K562 (cell line): ENCODE measurements around the gene REEP2. TPM values are rescaled to one million over a fixed set of nuclear protein-coding genes. Genes with fewer than 3 reads are reported as not detected.
A peak's percentile ranks its signal among the peaks of the same experiment; 100 is the strongest.

Source experiments
- CSDE1 ChIP-seq, 2 experiments: fragments of 450-650 bp; IDR thresholded peaks; 2 replicates each; pipeline ENCODE4 v1.6.1; 2016; ENCODE audit warnings: mild to moderate bottlenecking in 1 of 2
- GATAD2B ChIP-seq: fragments of 450-650 bp; IDR thresholded peaks from 2 replicates; pipeline ENCODE4 v1.6.1; 2017; ENCODE audit warnings: mild to moderate bottlenecking, borderline replicate concordance
- ILF3 ChIP-seq: fragments of 450-650 bp; IDR thresholded peaks from 2 replicates; pipeline ENCODE4 v1.6.1; 2018; ENCODE audit warnings: antibody characterized with exemption, mild to moderate bottlenecking, moderate library complexity, borderline replicate concordance
- MEF2A ChIP-seq: IDR thresholded peaks from 2 replicates; pipeline ENCODE4 v1.6.1; 2011; ENCODE audit warnings: low read depth, mild to moderate bottlenecking, low read length, moderate library complexity; ENCODE audit not compliant: control insufficient read depth
- NFIC ChIP-seq: fragments of 450-650 bp; IDR thresholded peaks from 2 replicates; pipeline ENCODE4 v1.6.1; 2017; ENCODE audit warnings: mild to moderate bottlenecking, inconsistent platforms
- NR2C1 ChIP-seq, 2 experiments: fragments of 450-650 bp; IDR thresholded peaks; 2 replicates each; pipeline ENCODE4 v1.6.1; 2017; ENCODE audit warnings: mild to moderate bottlenecking in 2 of 2, antibody characterized with exemption in 1 of 2, inconsistent platforms in 1 of 2, missing compliant biosample characterization in 1 of 2, missing genetic modification characterization in 1 of 2
- POLR2AphosphoS2 ChIP-seq: IDR thresholded peaks from 2 replicates; pipeline ENCODE4 v1.6.1; 2012; ENCODE audit warnings: low read length, improper control_type of control experiment
- POLR2H ChIP-seq: IDR thresholded peaks from 2 replicates; pipeline ENCODE4 v1.6.1; 2016; ENCODE audit warnings: missing genetic modification characterization, low read depth, mild to moderate bottlenecking, control low read depth, missing compliant biosample characterization, moderate library complexity
- PTBP1 ChIP-seq: fragments of 200-400 bp; formaldehyde crosslinking; IDR thresholded peaks from 2 replicates; pipeline ENCODE4 v1.6.1; 2017; ENCODE audit warnings: low read depth, low read length
- RBFOX2 ChIP-seq: fragments of 200-400 bp; formaldehyde crosslinking; IDR thresholded peaks from 2 replicates; pipeline ENCODE4 v1.6.1; 2017; ENCODE audit warnings: low read depth, mild to moderate bottlenecking, low read length, moderate library complexity
- RBM14 ChIP-seq: fragments of 200-400 bp; formaldehyde crosslinking; IDR thresholded peaks from 2 replicates; pipeline ENCODE4 v1.6.1; 2018; ENCODE audit warnings: low read depth, mild to moderate bottlenecking, low read length, moderate library complexity, borderline replicate concordance; ENCODE audit not compliant: insufficient read depth
- SLC30A9 ChIP-seq: fragments of 250-450 bp; sonication (Bioruptor Pico); IDR thresholded peaks from 2 replicates; pipeline ENCODE4 v1.8.0; 2022; ENCODE audit warnings: mild to moderate bottlenecking, moderate library complexity
- SMAD2 ChIP-seq: fragments of 150-350 bp; IDR thresholded peaks from 2 replicates; pipeline ENCODE4 v1.6.1; 2014; ENCODE audit warnings: low read depth, mild to moderate bottlenecking, low read length
- SRSF7 ChIP-seq: fragments of 200-400 bp; formaldehyde crosslinking; optimal IDR thresholded peaks from 2 replicates; pipeline ENCODE3; 2017; ENCODE audit warnings: mild to moderate bottlenecking, low read depth, low read length
- TBP ChIP-seq: optimal IDR thresholded peaks from 2 replicates; pipeline ENCODE3; 2011; ENCODE audit warnings: low read depth, low read length, improper control_type of control experiment
- YY1 ChIP-seq, 3 experiments: IDR thresholded peaks; 2 replicates each; pipeline ENCODE4 v1.6.1; 2011; ENCODE audit warnings: low read length in 2 of 3, mild to moderate bottlenecking in 2 of 3, moderate library complexity in 2 of 3, borderline replicate concordance in 1 of 3, control low read depth in 1 of 3, low read depth in 1 of 3; ENCODE audit not compliant: insufficient read depth in 3 of 3, insufficient replicate concordance in 2 of 3, control insufficient read depth in 1 of 3, insufficient read length in 1 of 3; ENCODE audit errors: extremely low read depth in 1 of 3
- ZBED1 ChIP-seq: IDR thresholded peaks from 2 replicates; pipeline ENCODE4 v1.6.1; 2014
- ZNF695 ChIP-seq: fragments of 450-650 bp; formaldehyde crosslinking; IDR thresholded peaks from 2 replicates; pipeline ENCODE4 v1.4.0; 2020; ENCODE audit warnings: mild to moderate bottlenecking, moderate library complexity
- polyA plus RNA-seq, 8 experiments: library from polyadenylated mRNA; depleted of rRNA in 4 of 8; stranded (reverse) in 5 of 8; unstranded in 3 of 8; fragments of >200 nt; fragmentation: Nextera tagmentation in 2 of 8; fragmentation: Illumina TruSeq in 1 of 8; extraction: Ambion mirVana in 2 of 8; extraction: Trizol in 1 of 8; gene quantifications; 2 replicates each; pipeline versions ENCODE4 v1.2.1 to v1.2.3, GENCODE V29; 2011 to 2014; ENCODE audit warnings: inconsistent platforms in 1 of 8, missing spikeins in 1 of 8
- total RNA-seq, 7 experiments: library from RNA; depleted of rRNA in 6 of 7; stranded (reverse); fragments of >200 nt in 6 of 7; fragmentation: Illumina TruSeq in 2 of 7; extraction: Trizol in 2 of 7; gene quantifications; 2 replicates each; pipeline versions ENCODE4 v1.2.1 to v1.2.3, GENCODE V29; 2011 to 2021; ENCODE audit warnings: low replicate concordance in 1 of 7
- TF ChIP-seq, protein P1 (sequence below), 2 experiments: fragments of 450-650 bp; IDR thresholded peaks; 2 replicates each; pipeline ENCODE4 v1.6.1; 2016
- TF ChIP-seq, protein P2 (sequence below): fragments of 250-450 bp; sonication (Bioruptor Pico); IDR thresholded peaks from 2 replicates; pipeline ENCODE4 v1.8.0; 2022; ENCODE audit warnings: inconsistent platforms
- TF ChIP-seq, protein P3 (sequence below): sonication (generic); formaldehyde crosslinking; IDR thresholded peaks from 2 replicates; pipeline ENCODE4 v1.8.0; 2022; ENCODE audit warnings: mild to moderate bottlenecking, missing genetic modification reagents

The REEP2 gene
- total and polyA plus RNA-seq, 9 of the 15 experiments (the other 6 are each of a cell fraction or from before 2014, with no cell fraction given), result 0.03 to 1.1 (median 0.12) TPM; not detected in 1

DNA sequence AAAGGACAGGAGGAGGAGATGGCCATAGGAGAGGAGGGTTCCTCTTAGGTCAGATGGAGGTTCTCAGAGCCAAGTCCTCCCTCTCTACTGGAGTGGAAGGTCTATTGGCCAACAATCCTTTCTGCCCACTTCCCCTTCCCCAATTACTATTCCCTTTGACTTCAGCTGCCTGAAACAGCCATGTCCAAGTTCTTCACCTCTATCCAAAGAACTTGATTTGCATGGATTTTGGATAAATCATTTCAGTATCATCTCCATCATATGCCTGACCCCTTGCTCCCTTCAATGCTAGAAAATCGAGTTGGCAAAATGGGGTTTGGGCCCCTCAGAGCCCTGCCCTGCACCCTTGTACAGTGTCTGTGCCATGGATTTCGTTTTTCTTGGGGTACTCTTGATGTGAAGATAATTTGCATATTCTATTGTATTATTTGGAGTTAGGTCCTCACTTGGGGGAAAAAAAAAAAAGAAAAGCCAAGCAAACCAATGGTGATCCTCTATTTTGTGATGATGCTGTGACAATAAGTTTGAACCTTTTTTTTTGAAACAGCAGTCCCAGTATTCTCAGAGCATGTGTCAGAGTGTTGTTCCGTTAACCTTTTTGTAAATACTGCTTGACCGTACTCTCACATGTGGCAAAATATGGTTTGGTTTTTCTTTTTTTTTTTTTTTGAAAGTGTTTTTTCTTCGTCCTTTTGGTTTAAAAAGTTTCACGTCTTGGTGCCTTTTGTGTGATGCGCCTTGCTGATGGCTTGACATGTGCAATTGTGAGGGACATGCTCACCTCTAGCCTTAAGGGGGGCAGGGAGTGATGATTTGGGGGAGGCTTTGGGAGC, 29.5 kb downstream of the REEP2 start (continued):
- TF ChIP-seq YY1 (IDR thresholded peaks at IDR 0.05; ENCODE audit: borderline replicate concordance in 1 of 3, control insufficient read depth in 1 of 3, extremely low read depth in 1 of 3, insufficient read depth in 3 of 3, insufficient read length in 1 of 3, insufficient replicate concordance in 2 of 3, low read depth in 1 of 3, low read length in 2 of 3) (peak in 2 of 3 experiments; percentile 38 to 74), TBP (no peak), RBM14 (peak; percentile 10; the same call in 1 of the 2 replicates), SLC30A9 (CRISPR knock-in tag) (no peak), SMAD2 (no peak), NR2C1 (IDR thresholded peaks at IDR 0.05) (no peak), NR2C1 (tag; IDR thresholded peaks at IDR 0.05) (no peak), CSDE1 (IDR thresholded peaks at IDR 0.05) (no peak), PTBP1 (peak; percentile 82), POLR2H (tag) (peak; percentile 79), ZBED1 (peak; percentile 81; the same call in 1 of the 2 replicates), RBFOX2 (no peak), SRSF7 (peak; percentile 24), ZNF695 (0 out of 2 replicates have a peak, but pooled peaks have one; percentile 10), POLR2AphosphoS2 (peak; percentile 84; the same call in 1 of the 2 replicates), GATAD2B (no peak), ILF3 (peak; percentile 50; the same call in 1 of the 2 replicates), NFIC (0 out of 2 replicates have a peak, but pooled peaks have one; percentile 4), MEF2A (peak; percentile 31; the same call in 1 of the 2 replicates)
- TF ChIP-seq, protein P1, sequence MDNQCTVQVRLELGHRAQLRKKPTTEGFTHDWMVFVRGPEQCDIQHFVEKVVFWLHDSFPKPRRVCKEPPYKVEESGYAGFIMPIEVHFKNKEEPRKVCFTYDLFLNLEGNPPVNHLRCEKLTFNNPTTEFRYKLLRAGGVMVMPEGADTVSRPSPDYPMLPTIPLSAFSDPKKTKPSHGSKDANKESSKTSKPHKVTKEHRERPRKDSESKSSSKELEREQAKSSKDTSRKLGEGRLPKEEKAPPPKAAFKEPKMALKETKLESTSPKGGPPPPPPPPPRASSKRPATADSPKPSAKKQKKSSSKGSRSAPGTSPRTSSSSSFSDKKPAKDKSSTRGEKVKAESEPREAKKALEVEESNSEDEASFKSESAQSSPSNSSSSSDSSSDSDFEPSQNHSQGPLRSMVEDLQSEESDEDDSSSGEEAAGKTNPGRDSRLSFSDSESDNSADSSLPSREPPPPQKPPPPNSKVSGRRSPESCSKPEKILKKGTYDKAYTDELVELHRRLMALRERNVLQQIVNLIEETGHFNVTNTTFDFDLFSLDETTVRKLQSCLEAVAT (IDR thresholded peaks at IDR 0.05), result peak; percentile 33 to 65; a peak in 1 of 4 replicates
- TF ChIP-seq, protein P2, sequence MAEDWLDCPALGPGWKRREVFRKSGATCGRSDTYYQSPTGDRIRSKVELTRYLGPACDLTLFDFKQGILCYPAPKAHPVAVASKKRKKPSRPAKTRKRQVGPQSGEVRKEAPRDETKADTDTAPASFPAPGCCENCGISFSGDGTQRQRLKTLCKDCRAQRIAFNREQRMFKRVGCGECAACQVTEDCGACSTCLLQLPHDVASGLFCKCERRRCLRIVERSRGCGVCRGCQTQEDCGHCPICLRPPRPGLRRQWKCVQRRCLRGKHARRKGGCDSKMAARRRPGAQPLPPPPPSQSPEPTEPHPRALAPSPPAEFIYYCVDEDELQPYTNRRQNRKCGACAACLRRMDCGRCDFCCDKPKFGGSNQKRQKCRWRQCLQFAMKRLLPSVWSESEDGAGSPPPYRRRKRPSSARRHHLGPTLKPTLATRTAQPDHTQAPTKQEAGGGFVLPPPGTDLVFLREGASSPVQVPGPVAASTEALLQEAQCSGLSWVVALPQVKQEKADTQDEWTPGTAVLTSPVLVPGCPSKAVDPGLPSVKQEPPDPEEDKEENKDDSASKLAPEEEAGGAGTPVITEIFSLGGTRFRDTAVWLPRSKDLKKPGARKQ (CRISPR knock-in tag), result no peak
- TF ChIP-seq, protein P3, sequence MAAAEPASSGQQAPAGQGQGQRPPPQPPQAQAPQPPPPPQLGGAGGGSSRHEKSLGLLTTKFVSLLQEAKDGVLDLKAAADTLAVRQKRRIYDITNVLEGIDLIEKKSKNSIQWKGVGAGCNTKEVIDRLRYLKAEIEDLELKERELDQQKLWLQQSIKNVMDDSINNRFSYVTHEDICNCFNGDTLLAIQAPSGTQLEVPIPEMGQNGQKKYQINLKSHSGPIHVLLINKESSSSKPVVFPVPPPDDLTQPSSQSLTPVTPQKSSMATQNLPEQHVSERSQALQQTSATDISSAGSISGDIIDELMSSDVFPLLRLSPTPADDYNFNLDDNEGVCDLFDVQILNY, result peak; percentile 31; the same call in 1 of the 2 replicates
